GF-D8 (cell line): ENCODE data around the gene MRPL52.
"Not testable (repeated sequence)": the region's sequence is repeated elsewhere in the genome, so short reads cannot be mapped to it uniquely, and the experiment has no call there.

ENCODE experiments used
- DNase-seq: peaks from one replicate; lab custom pipeline; 2025; lab: John Stamatoyannopoulos, UW

The MRPL52 gene

GRCh38 chr14:22811722-22812121 lies 18.0 kb upstream of the MRPL52 start:
- DNase-seq = no peak

GRCh38 chr14:22812744-22813143 lies 16.9 kb upstream of the MRPL52 start:
- DNase-seq = no peak

GRCh38 chr14:22813145-22813544 lies 16.5 kb upstream of the MRPL52 start:
- no peak for DNase-seq

GRCh38 chr14:22814373-22814772 lies 15.3 kb upstream of the MRPL52 start:
- DNase-seq = no peak

- DNase-seq = peak; percentile 73
Measured at GRCh38 chr14:22814941-22815713, 14.6 kb upstream of the MRPL52 start, which contains the start of gene SLC7A7. Gene SLC7A7, minus strand, starts transcription at chr14:22815435. Its CDS starts 2,037 bp downstream, at chr14:22813398.

GRCh38 chr14:22819151-22819988 lies 10.3 kb upstream of the MRPL52 start:
- DNase-seq = no peak

GRCh38 chr14:22820731-22821130 lies 9.0 kb upstream of the MRPL52 start:
- no peak for DNase-seq

GRCh38 chr14:22821193-22822015 lies 8.3 kb upstream of the MRPL52 start:
- no peak for DNase-seq

- DNase-seq = no peak
Measured at GRCh38 chr14:22822016-22822570, 7.6 kb upstream of the MRPL52 start.

- DNase-seq = peak; percentile 34
Measured at GRCh38 chr14:22822571-22823098, 7.1 kb upstream of the MRPL52 start.

- DNase-seq = peak; percentile 58
Measured at GRCh38 chr14:22824711-22825359, 4.9 kb upstream of the MRPL52 start.

- not testable (repeated sequence) for DNase-seq
Measured at GRCh38 chr14:22829076-22829660, 519 bp upstream of the MRPL52 start.

GRCh38 chr14:22830443-22831010 lies 840 bp downstream of the MRPL52 start:
- DNase-seq = no peak

- no peak for DNase-seq
Measured at GRCh38 chr14:22835505-22835904, 5.8 kb downstream of the MRPL52 start.

GRCh38 chr14:22836301-22837113 lies 6.8 kb downstream of the MRPL52 start, which contains the start of gene MMP14:
Gene MMP14, plus strand, starts transcription at chr14:22836585. Its CDS starts 233 bp downstream, at chr14:22836818.
- DNase-seq = no peak

GRCh38 chr14:22837114-22837749 lies 7.5 kb downstream of the MRPL52 start:
- DNase-seq = no peak

- no peak for DNase-seq
Measured at GRCh38 chr14:22837750-22838538, 8.3 kb downstream of the MRPL52 start.

GRCh38 chr14:22838631-22839041 lies 8.9 kb downstream of the MRPL52 start:
- DNase-seq = peak; percentile 8
